Endodermal cell (in vitro differentiated cells): Measurements from ENCODE around the gene ATP5PD. TPM values are rescaled to one million over a fixed set of nuclear protein-coding genes. Genes with fewer than 3 reads are reported as not detected.

ENCODE experiments used
- DNase-seq: peaks from one replicate; pipeline ENCODE4 v3.0.0-alpha.2; 2017
- H3K27ac ChIP-seq: 2 replicates; pipeline ENCODE4 v1.5.1; 2013; ENCODE audit warnings: mild to moderate bottlenecking, low read depth, low read length, moderate library complexity
- H3K27me3 ChIP-seq: 2 replicates; pipeline ENCODE4 v1.6.1; 2013; ENCODE audit warnings: mild to moderate bottlenecking, low read length, moderate library complexity; ENCODE audit not compliant: insufficient read depth, control insufficient read depth, poor library complexity, severe bottlenecking
- H3K36me3 ChIP-seq: 2 replicates; pipeline ENCODE4 v1.7.0; 2013; ENCODE audit warnings: mild to moderate bottlenecking, low read length, moderate library complexity; ENCODE audit not compliant: control insufficient read depth, insufficient read depth
- H3K4me1 ChIP-seq: one replicate; pipeline ENCODE4 v1.7.0; 2013; ENCODE audit warnings: low read length; ENCODE audit not compliant: control insufficient read depth, insufficient read depth
- H3K4me3 ChIP-seq: 2 replicates; pipeline ENCODE4 v1.5.1; 2013; ENCODE audit warnings: mild to moderate bottlenecking, low read length, moderate library complexity
- H3K9ac ChIP-seq: 2 replicates; pipeline ENCODE4 v1.6.1; 2013; ENCODE audit warnings: mild to moderate bottlenecking, low read length, moderate library complexity; ENCODE audit not compliant: poor library complexity, severe bottlenecking; ENCODE audit errors: extremely low read depth
- H3K9me3 ChIP-seq: 2 replicates; pipeline ENCODE4 v1.6.1; 2013; ENCODE audit warnings: mild to moderate bottlenecking, low read length, moderate library complexity; ENCODE audit not compliant: control insufficient read depth
- H3K27ac Mint-ChIP-seq: 2 replicates; pipeline ENCODE4 v1.8.0; 2020; ENCODE audit warnings: mixed read lengths
- H3K27me3 Mint-ChIP-seq: 2 replicates; pipeline ENCODE4 v1.8.0; 2021; ENCODE audit warnings: mild to moderate bottlenecking, mixed read lengths; ENCODE audit not compliant: insufficient read depth
- H3K36me3 Mint-ChIP-seq: 2 replicates; pipeline ENCODE4 v1.8.0; 2020; ENCODE audit warnings: low read depth, mixed read lengths
- H3K4me1 Mint-ChIP-seq: 2 replicates; pipeline ENCODE4 v1.8.0; 2020; ENCODE audit warnings: mixed read lengths
- H3K4me3 Mint-ChIP-seq: 2 replicates; pipeline ENCODE4 v1.8.0; 2020; ENCODE audit warnings: mild to moderate bottlenecking, moderate library complexity, mixed read lengths
- H3K9me3 Mint-ChIP-seq: 2 replicates; pipeline ENCODE4 v1.8.0; 2020; ENCODE audit warnings: mild to moderate bottlenecking, mixed read lengths
- WGBS, 2 experiments: methylation state at CpG; one replicate each; pipeline versions ENCODE4 v1.1.5 to v1.1.7; 2013; ENCODE audit warnings: missing lambda C conversion rate in 2 of 2, mixed read lengths in 1 of 2; ENCODE audit not compliant: insufficient coverage in 1 of 2, insufficient read length in 1 of 2; 5-methylcytosine and 5-hydroxymethylcytosine counted together
- long read RNA-seq, 4 experiments: library from polyadenylated mRNA in 2 of 4; library from RNA in 1 of 4; library from capped mRNA in 1 of 4; stranded (forward) in 3 of 4; unstranded in 1 of 4; transcript quantifications; one replicate each; pipeline ENCODE4 v2.0.0, GENCODE V29; 2020 to 2021; ENCODE audit warnings: inconsistent platforms in 1 of 4
- polyA plus RNA-seq, 2 experiments: library from polyadenylated mRNA; stranded (reverse); fragments of 50-300 nt; gene quantifications; one replicate each; pipeline ENCODE4 v1.2.3, GENCODE V29; 2013
- total RNA-seq, 2 donors: library from RNA; stranded (reverse); fragmentation: NEBNext Ultra II Directional in 1 of 2; extraction: Animal tissue kit (Norgen Biotek cat#: 25700) in 1 of 2; gene quantifications; 2 replicates in 1 of 2; 3 replicates in 1 of 2; pipeline ENCODE4 v1.2.1, GENCODE V29; 2021
- TF ChIP-seq, protein P1 (sequence below): fragments of 200-600 bp; sonication (generic); conservative IDR thresholded peaks from 2 replicates; pipeline ENCODE4 v1.5.0; 2021; ENCODE audit warnings: antibody characterized with exemption, mild to moderate bottlenecking

Gene ATP5PD
- 100 to 1,000 TPM; 244 to 295 TPM for total RNA-seq
- polyA plus RNA-seq (2013, experiment 1 of 2) = 203 TPM
- 189 TPM for polyA plus RNA-seq (2013, experiment 2 of 2)
- long read RNA-seq, experiment 1, transcript ATP5PD-201 (6 exons, 603 nt) = major isoform, 46 of 83 reads
- long read RNA-seq, experiment 1, partial matches to known transcripts = 28 of 83 reads
- long read RNA-seq, experiment 1, other reads (novel, unspliced or antisense) = 8 of 83 reads
- long read RNA-seq, experiment 2, transcript ATP5PD-201 (6 exons, 603 nt) = major isoform, 80 of 86 reads
- long read RNA-seq, experiment 2, partial matches to known transcripts = 2 of 86 reads
- long read RNA-seq, experiment 2, other reads (novel, unspliced or antisense) = 3 of 86 reads
- long read RNA-seq, experiment 3, transcript ATP5PD-201 (6 exons, 603 nt) = major isoform, 39 of 57 reads
- long read RNA-seq, experiment 3, partial matches to known transcripts = 10 of 57 reads
- long read RNA-seq, experiment 3, other reads (novel, unspliced or antisense) = 8 of 57 reads
- long read RNA-seq, experiment 4, partial matches to known transcripts = 0 of 3 reads
- long read RNA-seq, experiment 4, other reads (novel, unspliced or antisense) = 1 of 3 reads

DNA sequence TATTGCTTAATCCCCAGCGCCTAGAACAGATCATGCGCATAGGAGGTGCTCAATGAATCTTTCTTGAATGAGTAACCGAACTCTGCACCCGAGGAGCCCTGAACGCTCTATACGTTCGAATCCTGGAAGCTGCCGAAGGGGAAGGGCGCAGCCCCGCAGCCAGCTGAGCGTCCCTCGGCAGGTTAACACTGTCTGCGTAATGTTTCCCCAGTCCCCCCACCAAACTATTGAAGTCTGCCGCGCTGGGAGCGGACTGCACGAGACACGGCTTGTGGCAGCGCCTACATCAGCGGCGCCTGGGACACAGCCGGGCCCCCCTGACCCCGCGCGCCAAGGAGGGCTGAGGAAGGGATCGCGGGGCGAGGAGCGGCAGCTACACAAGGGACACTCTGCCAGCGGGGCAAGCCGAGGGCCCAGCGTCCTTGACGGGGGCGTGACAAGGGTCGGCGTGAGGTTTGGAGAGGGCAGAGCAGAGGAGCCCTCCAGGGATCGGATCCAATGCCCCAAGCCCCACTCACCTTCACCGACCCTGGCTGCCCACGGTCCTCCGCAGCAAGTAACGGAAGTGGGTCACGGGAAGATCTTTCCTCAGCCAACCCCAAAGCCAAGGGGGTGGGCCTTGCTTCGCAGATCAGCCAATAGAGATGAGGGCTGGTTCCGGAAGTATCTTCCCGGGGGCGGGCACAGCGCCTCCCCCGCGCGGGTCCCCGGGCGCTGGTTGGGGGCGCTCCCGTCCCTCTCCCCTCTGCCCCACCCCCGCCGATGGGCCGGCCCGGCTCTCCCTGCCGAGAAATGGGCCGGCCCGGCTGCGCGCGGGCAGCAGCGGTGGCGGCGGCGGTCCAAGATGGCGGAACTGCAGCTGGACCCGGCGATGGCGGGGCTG, at the start of gene ATP5PD, which contains the start of gene KCTD2:
ATP5PD (minus strand) TSS at position 563 of the 883 bp plus-strand sequence. CDS start 4,319 bp downstream, outside the sequence.
KCTD2 (plus strand) TSS at position 819 of the 883 bp plus-strand sequence; CDS start at position 845, 26 bp downstream.
- H3K4me3 Mint-ChIP-seq = peak within 1 kb of the TSS; percentile 98
- no peaks in the 10 kb centered on the region for H3K27me3 Mint-ChIP-seq
- WGBS, 2 experiments = 0 to 1% methylated on average over 18 to 72 of the region's 72 CpGs
- peaks cover 39% of the 10 kb centered on the region for H3K4me1 Mint-ChIP-seq
- H3K27ac Mint-ChIP-seq = peak within 1 kb of the TSS; percentile 97
- peak; percentile 100 for DNase-seq
- no peaks in the 10 kb centered on the region for H3K9me3 ChIP-seq
- peaks cover 32% of the 10 kb centered on the region for H3K36me3 Mint-ChIP-seq
- peak within 1 kb of the TSS; percentile 71 for H3K9ac ChIP-seq
- TF ChIP-seq, protein P1, sequence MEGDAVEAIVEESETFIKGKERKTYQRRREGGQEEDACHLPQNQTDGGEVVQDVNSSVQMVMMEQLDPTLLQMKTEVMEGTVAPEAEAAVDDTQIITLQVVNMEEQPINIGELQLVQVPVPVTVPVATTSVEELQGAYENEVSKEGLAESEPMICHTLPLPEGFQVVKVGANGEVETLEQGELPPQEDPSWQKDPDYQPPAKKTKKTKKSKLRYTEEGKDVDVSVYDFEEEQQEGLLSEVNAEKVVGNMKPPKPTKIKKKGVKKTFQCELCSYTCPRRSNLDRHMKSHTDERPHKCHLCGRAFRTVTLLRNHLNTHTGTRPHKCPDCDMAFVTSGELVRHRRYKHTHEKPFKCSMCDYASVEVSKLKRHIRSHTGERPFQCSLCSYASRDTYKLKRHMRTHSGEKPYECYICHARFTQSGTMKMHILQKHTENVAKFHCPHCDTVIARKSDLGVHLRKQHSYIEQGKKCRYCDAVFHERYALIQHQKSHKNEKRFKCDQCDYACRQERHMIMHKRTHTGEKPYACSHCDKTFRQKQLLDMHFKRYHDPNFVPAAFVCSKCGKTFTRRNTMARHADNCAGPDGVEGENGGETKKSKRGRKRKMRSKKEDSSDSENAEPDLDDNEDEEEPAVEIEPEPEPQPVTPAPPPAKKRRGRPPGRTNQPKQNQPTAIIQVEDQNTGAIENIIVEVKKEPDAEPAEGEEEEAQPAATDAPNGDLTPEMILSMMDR = no peak
- peak within 1 kb of the TSS; percentile 69 for H3K27ac ChIP-seq
- no peaks in the 10 kb centered on the region for H3K4me1 ChIP-seq
- H3K4me3 ChIP-seq = peak within 1 kb of the TSS; percentile 93
- no peaks in the 10 kb centered on the region for H3K9me3 Mint-ChIP-seq
- H3K27me3 ChIP-seq = no peaks in the 10 kb centered on the region
- H3K36me3 ChIP-seq = peaks cover 28% of the 10 kb centered on the region

DNA sequence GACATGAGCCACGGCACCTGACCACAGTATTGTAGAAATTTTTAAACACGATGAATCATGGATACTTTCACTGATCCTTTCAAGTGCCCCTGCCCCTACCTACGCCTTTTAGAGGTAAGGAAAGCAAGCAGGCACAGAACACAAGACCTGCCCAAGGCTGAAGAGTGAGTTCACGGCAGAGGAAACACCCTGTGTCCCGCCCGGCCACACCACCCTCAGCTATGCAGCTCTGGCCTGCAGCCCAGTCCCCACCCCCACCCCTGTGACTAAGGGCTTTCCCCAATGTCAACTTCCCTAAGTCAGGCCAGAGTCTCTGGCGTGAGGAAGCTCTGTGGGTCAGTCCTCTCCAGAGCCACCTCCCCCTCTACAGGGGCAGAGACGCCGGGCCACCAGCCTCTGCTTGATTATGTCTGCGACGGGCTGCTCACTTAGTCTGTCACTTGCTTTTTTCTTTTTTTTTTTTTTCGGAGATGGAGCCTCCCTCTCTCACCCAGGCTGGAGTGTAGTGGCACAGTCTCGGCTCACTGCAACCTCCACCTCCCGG, 49.4 kb upstream of the ATP5PD start:
- H3K9me3 Mint-ChIP-seq = no peaks in the 10 kb centered on the region
- Histone ChIP-seq H3K36me3 (peaks cover 26% of the 10 kb centered on the region), H3K9ac (no peak overlapping the region), H3K27ac (no peak overlapping the region), H3K27me3 (no peaks in the 10 kb centered on the region), H3K4me1 (peaks cover 6% of the 10 kb centered on the region), H3K4me3 (no peak overlapping the region), H3K9me3 (no peaks in the 10 kb centered on the region)
- DNase-seq = peak; percentile 83
- H3K27me3 Mint-ChIP-seq = no peaks in the 10 kb centered on the region
- peaks cover 51% of the 10 kb centered on the region for H3K36me3 Mint-ChIP-seq
- 85 to 95% methylated on average over 11 to 14 of the region's 14 CpGs for WGBS, 2 experiments
- TF ChIP-seq, protein P1 = no peak
- H3K4me1 Mint-ChIP-seq = peaks cover 30% of the 10 kb centered on the region
- H3K4me3 Mint-ChIP-seq = no peak overlapping the region
- peak overlapping the region; percentile 41 for H3K27ac Mint-ChIP-seq

DNA sequence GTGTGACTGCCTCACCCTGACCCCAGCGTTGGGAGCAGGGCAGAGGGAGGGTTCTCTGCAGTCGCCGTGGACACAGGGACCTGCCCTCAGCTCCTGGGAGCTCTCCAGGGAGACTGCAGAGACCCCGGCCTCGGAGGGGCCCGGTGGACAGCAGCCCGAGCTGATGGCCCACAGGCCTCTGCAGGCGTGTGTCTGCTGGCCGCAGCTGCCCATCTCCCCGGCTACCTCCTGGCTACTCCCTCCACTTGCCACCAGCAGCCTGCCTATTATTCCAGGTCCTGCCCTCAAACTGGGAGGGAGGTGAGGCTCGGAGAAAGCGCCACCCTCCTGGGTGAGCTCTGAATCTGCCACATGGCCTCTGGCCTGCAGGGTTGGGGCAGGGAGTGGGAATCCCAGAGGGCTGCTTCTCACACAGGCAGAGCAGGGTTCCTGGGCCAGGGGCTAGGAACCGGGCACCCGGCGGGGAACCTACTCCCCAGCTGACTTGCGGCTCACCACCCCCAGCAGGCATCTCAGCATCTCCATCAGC, 48.2 kb upstream of the ATP5PD start:
- TF ChIP-seq, protein P1 = no peak
- H3K4me3 Mint-ChIP-seq = no peak overlapping the region
- H3K27me3 Mint-ChIP-seq = no peaks in the 10 kb centered on the region
- WGBS, 2 experiments = 81 to 88% methylated on average over 12 to 16 of the region's 16 CpGs
- H3K4me1 Mint-ChIP-seq = peaks cover 38% of the 10 kb centered on the region
- Histone ChIP-seq H3K4me1 (peaks cover 7% of the 10 kb centered on the region), H3K27me3 (no peaks in the 10 kb centered on the region), H3K4me3 (no peak overlapping the region), H3K36me3 (peaks cover 18% of the 10 kb centered on the region), H3K9me3 (no peaks in the 10 kb centered on the region), H3K27ac (no peak overlapping the region), H3K9ac (no peak overlapping the region)
- H3K9me3 Mint-ChIP-seq = no peaks in the 10 kb centered on the region
- no peak overlapping the region for H3K27ac Mint-ChIP-seq
- peaks cover 43% of the 10 kb centered on the region for H3K36me3 Mint-ChIP-seq
- peak; percentile 61 for DNase-seq
